Naive thymus-derived CD8-positive, alpha-beta T cell (primary cell): ENCODE measurements around the gene TNS1. TPM values are rescaled to one million over a fixed set of nuclear protein-coding genes. Genes with fewer than 3 reads are reported as not detected.
A peak's percentile ranks its signal among the peaks of the same experiment; 100 is the strongest.

Experiments used
- ATAC-seq, 2 donors: fragments of 150-1000 bp; cut with Tn5 transposase in 1 of 2; sonication (Bioruptor Pico), chemical (Tn5 transposase) in 1 of 2; 1 replicate in 1 of 2; 2 replicates in 1 of 2; pipeline ENCODE4 v1.10.0; 2021; ENCODE audit warnings: mild to moderate bottlenecking in 2 of 2, moderate library complexity in 2 of 2
- POLR2A ChIA-PET: fragments of 350-600 bp; sonication (Branson Sonifier 250); formaldehyde crosslinking; loops from one replicate; lab custom pipeline; 2021; ENCODE audit warnings: antibody characterized with exemption; lab: Charles Lee
- DNase-seq, 10 donors: peaks; one replicate each; pipeline versions ENCODE4 v3.0.0 to v3.0.0-alpha.2; 2020 to 2022
- H3K27ac Mint-ChIP-seq, 10 donors: one replicate each; pipeline ENCODE4 v1.8.0; 2020 to 2022; ENCODE audit warnings: mild to moderate bottlenecking in 10 of 10, mixed read lengths in 10 of 10, moderate library complexity in 4 of 10, inconsistent platforms in 1 of 10
- H3K27me3 Mint-ChIP-seq, 5 donors: one replicate each; pipeline ENCODE4 v1.8.0; 2021 to 2022; ENCODE audit warnings: mixed read lengths in 5 of 5
- H3K36me3 Mint-ChIP-seq, 3 donors: one replicate each; pipeline ENCODE4 v1.8.0; 2020 to 2022; ENCODE audit warnings: mixed read lengths in 3 of 3, mild to moderate bottlenecking in 2 of 3, inconsistent platforms in 1 of 3
- H3K4me1 Mint-ChIP-seq, 4 donors: one replicate each; pipeline ENCODE4 v1.8.0; 2021 to 2022; ENCODE audit warnings: mixed read lengths in 4 of 4
- H3K4me3 Mint-ChIP-seq, 10 donors: one replicate each; pipeline ENCODE4 v1.8.0; 2020 to 2022; ENCODE audit warnings: mild to moderate bottlenecking in 10 of 10, mixed read lengths in 10 of 10, moderate library complexity in 6 of 10, inconsistent platforms in 1 of 10
- H3K9me3 Mint-ChIP-seq, 9 donors: one replicate each; pipeline ENCODE4 v1.8.0; 2020 to 2022; ENCODE audit warnings: mixed read lengths in 9 of 9, mild to moderate bottlenecking in 3 of 9, inconsistent platforms in 1 of 9, moderate library complexity in 1 of 9
- polyA plus RNA-seq, 3 donors: library from polyadenylated mRNA; unstranded; fragments of 300-500 nt; fragmentation: Illumina TruSeq; gene quantifications; one replicate each; pipeline ENCODE4 v1.2.3, GENCODE V29; 2021
- total RNA-seq, 8 experiments: library from RNA in 2 of 8; stranded (reverse) in 2 of 8; gene quantifications; one replicate each; pipeline ENCODE4 v1.2.3 and lab custom pipeline; 2021 to 2026

The TNS1 gene
- total and polyA plus RNA-seq, 5 experiments from 2014 or later = 0.21 to 0.47 TPM; not detected in 3

GRCh38 chr2:217928324-217929181, 74.2 kb downstream of the TNS1 start:
- POLR2A ChIA-PET = no interaction called here
- Mint-ChIP-seq H3K36me3 (no peaks in the 10 kb centered on the region), H3K4me1 (peaks cover 0 to 7% (median 0%) of the 10 kb centered on the region in 4 donors), H3K9me3 (no peaks in the 10 kb centered on the region), H3K27me3 (peaks cover 0 to 16% (median 7%) of the 10 kb centered on the region in 5 donors), H3K4me3 (no peak overlapping the region), H3K27ac (no peak overlapping the region)
- ATAC-seq (no peak), DNase-seq (no peak)

- H3K36me3 Mint-ChIP-seq = no peaks in the 10 kb centered on the region
- no peaks in the 10 kb centered on the region for H3K9me3 Mint-ChIP-seq
- POLR2A ChIA-PET = no interaction called here
- DNase-seq (no peak), ATAC-seq (no peak)
- H3K27ac Mint-ChIP-seq = no peak overlapping the region
- peaks cover 0 to 10% (median 7%) of the 10 kb centered on the region in 5 donors for H3K27me3 Mint-ChIP-seq
- peaks cover 0 to 7% (median 0%) of the 10 kb centered on the region in 4 donors for H3K4me1 Mint-ChIP-seq
- no peak overlapping the region for H3K4me3 Mint-ChIP-seq
Measured at GRCh38 chr2:217927601-217928323, 75.0 kb downstream of the TNS1 start.

GRCh38 chr2:217926801-217927200, 76.0 kb downstream of the TNS1 start:
- POLR2A ChIA-PET = no interaction called here
- DNase-seq (no peak), ATAC-seq (no peak)
- Mint-ChIP-seq H3K27ac (no peak overlapping the region), H3K4me1 (peaks cover 0 to 7% (median 0%) of the 10 kb centered on the region in 4 donors), H3K9me3 (no peaks in the 10 kb centered on the region), H3K4me3 (no peak overlapping the region), H3K27me3 (peaks cover 0 to 10% (median 7%) of the 10 kb centered on the region in 5 donors), H3K36me3 (no peaks in the 10 kb centered on the region)

GRCh38 chr2:217924346-217924901, 78.4 kb downstream of the TNS1 start:
- Mint-ChIP-seq H3K36me3 (no peaks in the 10 kb centered on the region), H3K4me1 (no peaks in the 10 kb centered on the region), H3K27ac (no peak overlapping the region), H3K9me3 (no peaks in the 10 kb centered on the region), H3K4me3 (no peak overlapping the region), H3K27me3 (no peaks in the 10 kb centered on the region)
- DNase-seq = no peak
- ATAC-seq = no peak
- POLR2A ChIA-PET = no interaction called here

- POLR2A ChIA-PET = no interaction called here
- DNase-seq (no peak), ATAC-seq (no peak)
- no peaks in the 10 kb centered on the region for H3K9me3 Mint-ChIP-seq
- no peaks in the 10 kb centered on the region for H3K4me1 Mint-ChIP-seq
- no peaks in the 10 kb centered on the region for H3K27me3 Mint-ChIP-seq
- no peak overlapping the region for H3K4me3 Mint-ChIP-seq
- no peaks in the 10 kb centered on the region for H3K36me3 Mint-ChIP-seq
- H3K27ac Mint-ChIP-seq = peak overlapping the region in 1 of 10 donors; percentile 24
Measured at GRCh38 chr2:217923007-217923686, 79.6 kb downstream of the TNS1 start.

GRCh38 chr2:217922101-217923006, 80.4 kb downstream of the TNS1 start:
- ATAC-seq (no peak), DNase-seq (no peak)
- Mint-ChIP-seq H3K4me3 (no peak overlapping the region), H3K36me3 (no peaks in the 10 kb centered on the region), H3K27me3 (peaks cover 0 to 1% (median 0%) of the 10 kb centered on the region in 5 donors), H3K27ac (no peak overlapping the region), H3K4me1 (no peaks in the 10 kb centered on the region), H3K9me3 (no peaks in the 10 kb centered on the region)
- POLR2A ChIA-PET = no interaction called here

- no peaks in the 10 kb centered on the region for H3K36me3 Mint-ChIP-seq
- H3K9me3 Mint-ChIP-seq = no peaks in the 10 kb centered on the region
- H3K4me1 Mint-ChIP-seq = no peaks in the 10 kb centered on the region
- peaks cover 0 to 4% (median 1%) of the 10 kb centered on the region in 5 donors for H3K27me3 Mint-ChIP-seq
- no peak for ATAC-seq
- no peak overlapping the region for H3K27ac Mint-ChIP-seq
- POLR2A ChIA-PET = no interaction called here
- no peak for DNase-seq
- H3K4me3 Mint-ChIP-seq = no peak overlapping the region
Measured at GRCh38 chr2:217920879-217921603, 81.8 kb downstream of the TNS1 start.

- no peaks in the 10 kb centered on the region for H3K4me1 Mint-ChIP-seq
- no peaks in the 10 kb centered on the region for H3K9me3 Mint-ChIP-seq
- peaks cover 1 to 4% (median 4%) of the 10 kb centered on the region in 5 donors for H3K27me3 Mint-ChIP-seq
- ATAC-seq = no peak
- no peaks in the 10 kb centered on the region for H3K36me3 Mint-ChIP-seq
- no peak for DNase-seq
- POLR2A ChIA-PET = no interaction called here
- no peak overlapping the region for H3K27ac Mint-ChIP-seq
- no peak overlapping the region for H3K4me3 Mint-ChIP-seq
Measured at GRCh38 chr2:217919781-217920351, 82.9 kb downstream of the TNS1 start.

- no peak for DNase-seq
- H3K36me3 Mint-ChIP-seq = no peaks in the 10 kb centered on the region
- peaks cover 1 to 7% (median 4%) of the 10 kb centered on the region in 5 donors for H3K27me3 Mint-ChIP-seq
- no peaks in the 10 kb centered on the region for H3K4me1 Mint-ChIP-seq
- no peak overlapping the region for H3K27ac Mint-ChIP-seq
- no peak for ATAC-seq
- POLR2A ChIA-PET = no interaction called here
- H3K4me3 Mint-ChIP-seq = no peak overlapping the region
- H3K9me3 Mint-ChIP-seq = no peaks in the 10 kb centered on the region
Measured at GRCh38 chr2:217919204-217919603, 83.6 kb downstream of the TNS1 start.

GRCh38 chr2:217918308-217919024, 84.3 kb downstream of the TNS1 start:
- ATAC-seq = no peak
- no peaks in the 10 kb centered on the region for H3K36me3 Mint-ChIP-seq
- H3K4me3 Mint-ChIP-seq = no peak overlapping the region
- DNase-seq = no peak
- POLR2A ChIA-PET = no interaction called here
- no peak overlapping the region for H3K27ac Mint-ChIP-seq
- H3K4me1 Mint-ChIP-seq = peaks cover 0 to 5% (median 0%) of the 10 kb centered on the region in 4 donors
- peaks cover 1 to 7% (median 4%) of the 10 kb centered on the region in 5 donors for H3K27me3 Mint-ChIP-seq
- H3K9me3 Mint-ChIP-seq = no peaks in the 10 kb centered on the region
